Hepatocyte (in vitro differentiated cells): Measurements from ENCODE around the gene NTRK3.

Experiments used
- EZH2 ChIP-seq: fragments of 200-600 bp; sonication (generic); IDR thresholded peaks from 2 replicates; pipeline ENCODE4 v1.6.1; 2016; ENCODE audit warnings: antibody characterized with exemption, mild to moderate bottlenecking, borderline replicate concordance
- EZH2phosphoT487 ChIP-seq: fragments of 200-600 bp; sonication (generic); IDR thresholded peaks from one replicate; pipeline ENCODE4 v1.6.1; 2018; ENCODE audit warnings: antibody characterized with exemption, mild to moderate bottlenecking, low read depth, moderate library complexity; ENCODE audit not compliant: unreplicated experiment, severe bottlenecking
- TF ChIP-seq, protein P1 (sequence below): fragments of 200-600 bp; sonication (generic); IDR thresholded peaks from 2 replicates; pipeline ENCODE4 v1.5.1; 2016; ENCODE audit warnings: antibody characterized with exemption, mild to moderate bottlenecking; ENCODE audit not compliant: poor library complexity

DNA sequence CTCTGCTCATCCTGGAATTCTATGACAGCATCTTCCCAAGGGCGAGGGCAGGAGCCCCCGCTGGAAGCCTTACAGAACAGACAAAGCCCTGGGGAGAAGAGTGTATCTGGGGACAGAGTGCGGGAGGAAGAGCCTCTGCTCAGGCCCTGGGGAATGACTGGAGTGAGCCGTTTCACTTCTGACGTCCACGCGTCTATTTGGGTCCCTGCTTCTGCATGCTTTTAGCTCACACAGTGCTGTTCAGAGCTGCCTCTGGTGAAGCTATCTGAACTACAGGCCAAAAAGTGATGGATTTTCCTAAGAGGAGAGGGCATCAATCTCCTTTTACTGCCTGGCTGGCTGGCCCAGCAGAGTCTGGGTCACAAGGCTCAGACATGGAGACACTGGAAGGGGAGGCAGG, 311.8 kb downstream of the NTRK3 start:
- no peak for TF ChIP-seq EZH2
- TF ChIP-seq, protein P1, sequence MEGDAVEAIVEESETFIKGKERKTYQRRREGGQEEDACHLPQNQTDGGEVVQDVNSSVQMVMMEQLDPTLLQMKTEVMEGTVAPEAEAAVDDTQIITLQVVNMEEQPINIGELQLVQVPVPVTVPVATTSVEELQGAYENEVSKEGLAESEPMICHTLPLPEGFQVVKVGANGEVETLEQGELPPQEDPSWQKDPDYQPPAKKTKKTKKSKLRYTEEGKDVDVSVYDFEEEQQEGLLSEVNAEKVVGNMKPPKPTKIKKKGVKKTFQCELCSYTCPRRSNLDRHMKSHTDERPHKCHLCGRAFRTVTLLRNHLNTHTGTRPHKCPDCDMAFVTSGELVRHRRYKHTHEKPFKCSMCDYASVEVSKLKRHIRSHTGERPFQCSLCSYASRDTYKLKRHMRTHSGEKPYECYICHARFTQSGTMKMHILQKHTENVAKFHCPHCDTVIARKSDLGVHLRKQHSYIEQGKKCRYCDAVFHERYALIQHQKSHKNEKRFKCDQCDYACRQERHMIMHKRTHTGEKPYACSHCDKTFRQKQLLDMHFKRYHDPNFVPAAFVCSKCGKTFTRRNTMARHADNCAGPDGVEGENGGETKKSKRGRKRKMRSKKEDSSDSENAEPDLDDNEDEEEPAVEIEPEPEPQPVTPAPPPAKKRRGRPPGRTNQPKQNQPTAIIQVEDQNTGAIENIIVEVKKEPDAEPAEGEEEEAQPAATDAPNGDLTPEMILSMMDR: no peak
- no peak for TF ChIP-seq EZH2phosphoT487
